Memory B cell (primary cell): Measurements from ENCODE around the gene C11orf52.
"Not testable (repeated sequence)": the region's sequence is repeated elsewhere in the genome, so short reads cannot be mapped to it uniquely, and the experiment has no call there.

ENCODE experiments used
- ATAC-seq: fragments of 150-1000 bp; cut with Tn5 transposase; 2 replicates; pipeline ENCODE4 v1.10.0; 2021; ENCODE audit warnings: low read depth, mild to moderate bottlenecking, moderate library complexity
- DNase-seq, 2 donors: peaks; one replicate each; pipeline ENCODE4 v3.0.0; 2022; ENCODE audit warnings: low spot score in 2 of 2
- H3K27ac Mint-ChIP-seq: one replicate; pipeline ENCODE4 v1.8.0; 2022; ENCODE audit warnings: mild to moderate bottlenecking, moderate library complexity, mixed read lengths
- H3K27me3 Mint-ChIP-seq: one replicate; pipeline ENCODE4 v1.8.0; 2022; ENCODE audit warnings: mixed read lengths
- H3K36me3 Mint-ChIP-seq: one replicate; pipeline ENCODE4 v1.8.0; 2022; ENCODE audit warnings: mild to moderate bottlenecking, mixed read lengths
- H3K4me1 Mint-ChIP-seq: one replicate; pipeline ENCODE4 v1.8.0; 2022; ENCODE audit warnings: mixed read lengths
- H3K4me3 Mint-ChIP-seq: one replicate; pipeline ENCODE4 v1.8.0; 2022; ENCODE audit warnings: mild to moderate bottlenecking, moderate library complexity, mixed read lengths
- H3K9me3 Mint-ChIP-seq: one replicate; pipeline ENCODE4 v1.8.0; 2022; ENCODE audit warnings: mixed read lengths

The C11orf52 gene

GRCh38 chr11:111921541-111922230, 3.0 kb downstream of the C11orf52 start:
- no peak overlapping the region for H3K4me3 Mint-ChIP-seq
- peaks cover 7% of the 10 kb centered on the region for H3K27me3 Mint-ChIP-seq
- peaks cover 2% of the 10 kb centered on the region for H3K4me1 Mint-ChIP-seq
- no peak overlapping the region for H3K27ac Mint-ChIP-seq
- no peaks in the 10 kb centered on the region for H3K36me3 Mint-ChIP-seq
- peaks cover 2% of the 10 kb centered on the region for H3K9me3 Mint-ChIP-seq
- ATAC-seq (no peak), DNase-seq (no peak)

- Mint-ChIP-seq H3K27ac (no peak overlapping the region), H3K36me3 (no peaks in the 10 kb centered on the region), H3K9me3 (no peaks in the 10 kb centered on the region), H3K4me3 (no peak overlapping the region), H3K27me3 (peaks cover 3% of the 10 kb centered on the region), H3K4me1 (peaks cover 7% of the 10 kb centered on the region)
- DNase-seq (no peak), ATAC-seq (no peak)
Observed at GRCh38 chr11:111922803-111923202, 4.1 kb downstream of the C11orf52 start.

GRCh38 chr11:111923351-111923788, 4.7 kb downstream of the C11orf52 start:
- Mint-ChIP-seq H3K4me3 (no peak overlapping the region), H3K36me3 (no peaks in the 10 kb centered on the region), H3K4me1 (peaks cover 7% of the 10 kb centered on the region), H3K27ac (no peak overlapping the region), H3K9me3 (no peaks in the 10 kb centered on the region), H3K27me3 (no peaks in the 10 kb centered on the region)
- DNase-seq (no peak), ATAC-seq (no peak)

GRCh38 chr11:111923951-111924350, 5.2 kb downstream of the C11orf52 start:
- Mint-ChIP-seq H3K9me3 (no peaks in the 10 kb centered on the region), H3K27ac (no peak overlapping the region), H3K4me3 (no peak overlapping the region), H3K27me3 (no peaks in the 10 kb centered on the region), H3K4me1 (peaks cover 7% of the 10 kb centered on the region), H3K36me3 (no peaks in the 10 kb centered on the region)
- ATAC-seq (no peak), DNase-seq (no peak)

- DNase-seq = no peak
- H3K27ac Mint-ChIP-seq = peak overlapping the region; percentile 95
- no peaks in the 10 kb centered on the region for H3K36me3 Mint-ChIP-seq
- ATAC-seq = no peak
- no peaks in the 10 kb centered on the region for H3K27me3 Mint-ChIP-seq
- peaks cover 7% of the 10 kb centered on the region for H3K4me1 Mint-ChIP-seq
- peak overlapping the region; percentile 61 for H3K4me3 Mint-ChIP-seq
- no peaks in the 10 kb centered on the region for H3K9me3 Mint-ChIP-seq
Observed at GRCh38 chr11:111925953-111926352, 7.2 kb downstream of the C11orf52 start.

GRCh38 chr11:111926505-111927391, 8.0 kb downstream of the C11orf52 start:
- H3K4me1 Mint-ChIP-seq = peaks cover 7% of the 10 kb centered on the region
- H3K9me3 Mint-ChIP-seq = no peaks in the 10 kb centered on the region
- no peaks in the 10 kb centered on the region for H3K36me3 Mint-ChIP-seq
- H3K27me3 Mint-ChIP-seq = no peaks in the 10 kb centered on the region
- peak; percentile 84 for ATAC-seq
- DNase-seq = peak; percentile 94 to 98
- H3K4me3 Mint-ChIP-seq = peak overlapping the region; percentile 89
- peak overlapping the region; percentile 95 for H3K27ac Mint-ChIP-seq

GRCh38 chr11:111930472-111930871, 11.8 kb downstream of the C11orf52 start:
- Mint-ChIP-seq H3K9me3 (no peaks in the 10 kb centered on the region), H3K4me1 (peaks cover 10% of the 10 kb centered on the region), H3K27me3 (peaks cover 3% of the 10 kb centered on the region), H3K36me3 (no peaks in the 10 kb centered on the region), H3K4me3 (no peak overlapping the region), H3K27ac (no peak overlapping the region)
- DNase-seq (no peak), ATAC-seq (no peak)

GRCh38 chr11:111932611-111932950, 13.9 kb downstream of the C11orf52 start:
- peaks cover 4% of the 10 kb centered on the region for H3K27me3 Mint-ChIP-seq
- ATAC-seq (no peak), DNase-seq (no peak)
- peak overlapping the region; percentile 30 for H3K4me3 Mint-ChIP-seq
- H3K36me3 Mint-ChIP-seq = no peaks in the 10 kb centered on the region
- peaks cover 7% of the 10 kb centered on the region for H3K4me1 Mint-ChIP-seq
- no peaks in the 10 kb centered on the region for H3K9me3 Mint-ChIP-seq
- no peak overlapping the region for H3K27ac Mint-ChIP-seq

GRCh38 chr11:111933176-111933575, 14.5 kb downstream of the C11orf52 start:
- H3K27me3 Mint-ChIP-seq, H3K9me3 Mint-ChIP-seq, H3K27ac Mint-ChIP-seq, DNase-seq, ATAC-seq, H3K36me3 Mint-ChIP-seq, H3K4me3 Mint-ChIP-seq: not testable (repeated sequence)
- peaks cover 11% of the 10 kb centered on the region for H3K4me1 Mint-ChIP-seq

- ATAC-seq = no peak
- no peak overlapping the region for H3K27ac Mint-ChIP-seq
- peaks cover 18% of the 10 kb centered on the region for H3K4me1 Mint-ChIP-seq
- DNase-seq = no peak
- peaks cover 4% of the 10 kb centered on the region for H3K27me3 Mint-ChIP-seq
- H3K36me3 Mint-ChIP-seq = no peaks in the 10 kb centered on the region
- H3K4me3 Mint-ChIP-seq = no peak overlapping the region
- no peaks in the 10 kb centered on the region for H3K9me3 Mint-ChIP-seq
Observed at GRCh38 chr11:111933872-111934271, 15.2 kb downstream of the C11orf52 start.

GRCh38 chr11:111934306-111934705, 15.6 kb downstream of the C11orf52 start:
- Mint-ChIP-seq H3K9me3 (no peaks in the 10 kb centered on the region), H3K4me3 (no peak overlapping the region), H3K27ac (no peak overlapping the region), H3K27me3 (peaks cover 4% of the 10 kb centered on the region), H3K36me3 (no peaks in the 10 kb centered on the region), H3K4me1 (peaks cover 20% of the 10 kb centered on the region)
- ATAC-seq = no peak
- no peak for DNase-seq

GRCh38 chr11:111935317-111936039, 16.8 kb downstream of the C11orf52 start:
- Mint-ChIP-seq H3K9me3 (no peaks in the 10 kb centered on the region), H3K36me3 (no peaks in the 10 kb centered on the region), H3K27me3 (peaks cover 4% of the 10 kb centered on the region), H3K4me3 (peak overlapping the region; percentile 34), H3K4me1 (peaks cover 22% of the 10 kb centered on the region), H3K27ac (no peak overlapping the region)
- DNase-seq = no peak
- ATAC-seq = no peak

- DNase-seq = no peak
- no peak overlapping the region for H3K27ac Mint-ChIP-seq
- H3K9me3 Mint-ChIP-seq = no peaks in the 10 kb centered on the region
- H3K4me1 Mint-ChIP-seq = peaks cover 22% of the 10 kb centered on the region
- peaks cover 4% of the 10 kb centered on the region for H3K27me3 Mint-ChIP-seq
- no peaks in the 10 kb centered on the region for H3K36me3 Mint-ChIP-seq
- ATAC-seq = no peak
- H3K4me3 Mint-ChIP-seq = peak overlapping the region; percentile 89
Observed at GRCh38 chr11:111936040-111936540, 17.4 kb downstream of the C11orf52 start.

- Mint-ChIP-seq H3K36me3 (no peaks in the 10 kb centered on the region), H3K9me3 (no peaks in the 10 kb centered on the region), H3K27me3 (peaks cover 4% of the 10 kb centered on the region), H3K4me3 (peak overlapping the region; percentile 80), H3K27ac (no peak overlapping the region), H3K4me1 (peaks cover 22% of the 10 kb centered on the region)
- ATAC-seq = no peak
- no peak for DNase-seq
Observed at GRCh38 chr11:111937461-111937769, 18.7 kb downstream of the C11orf52 start.
